ENCODE data around the gene RASGRF1. TPM values are rescaled to one million over a fixed set of nuclear protein-coding genes. Genes with fewer than 3 reads are reported as not detected.

Gene RASGRF1
- polyA plus RNA-seq, 1 donor (not counting 4 experiments of a cell fraction or from before 2014, with no cell fraction given): 0.08 TPM

GRCh38 chr15:79058260-79058850 lies 32.2 kb downstream of the RASGRF1 start:
- dilution Hi-C loops (cut with MboI; ENCODE audit: extremely low pct_ligation_motif_present, low sequenced_read_pairs): no loop called here
- Histone ChIP-seq H2AFZ (ENCODE audit: control insufficient read depth, low read length) (no peak overlapping the region), H3K79me2 (ENCODE audit: control insufficient read depth, insufficient read depth, low read length) (no peaks in the 10 kb centered on the region)

GRCh38 chr15:79057050-79057449 lies 33.5 kb downstream of the RASGRF1 start:
- no peaks in the 10 kb centered on the region for H3K79me2 ChIP-seq (ENCODE audit: control insufficient read depth, insufficient read depth, low read length)
- H3K9me3 ChIP-seq (ENCODE audit: control insufficient read depth, low read depth, low read length): no peaks in the 10 kb centered on the region
- no peak for TF ChIP-seq CTCF (optimal IDR thresholded peaks at IDR 0.05 in 1 of 3, IDR thresholded peaks at IDR 0.05 in 1 of 3, conservative IDR thresholded peaks at IDR 0.05 in 1 of 3; ENCODE audit: extremely low read depth in 1 of 3, insufficient read depth in 2 of 3, low read length in 3 of 3)
- no peak for TF ChIP-seq EZH2 (IDR thresholded peaks at IDR 0.05; ENCODE audit: low read length)
- H3K4me2 ChIP-seq (ENCODE audit: control insufficient read depth, extremely low read depth, insufficient read depth, low read depth, low read length): no peak overlapping the region
- FAIRE-seq (no peak), DNase-seq (ENCODE audit: low read depth, low spot score) (no peak)
- H3K4me3 ChIP-seq (ENCODE audit: control insufficient read depth in 2 of 3, extremely low read depth in 1 of 3, insufficient read depth in 2 of 3, low read depth in 1 of 3, low read length in 3 of 3): no peak overlapping the region
- H3K27me3 ChIP-seq (ENCODE audit: control insufficient read depth, extremely low read depth, insufficient read depth, low read length): peaks cover 3% of the 10 kb centered on the region
- dilution Hi-C loops (cut with MboI; ENCODE audit: extremely low pct_ligation_motif_present, low sequenced_read_pairs): no loop called here
- H2AFZ ChIP-seq (ENCODE audit: control insufficient read depth, low read length): no peak overlapping the region
- H4K20me1 ChIP-seq (ENCODE audit: control insufficient read depth, extremely low read depth, insufficient read depth, low read length): no peaks in the 10 kb centered on the region
- no peaks in the 10 kb centered on the region for H3K4me1 ChIP-seq (ENCODE audit: control insufficient read depth, extremely low read depth, insufficient read depth, low read length)
- H3K9me1 ChIP-seq (ENCODE audit: control insufficient read depth, extremely low read depth, insufficient read depth, low read length): no peaks in the 10 kb centered on the region
- no peaks in the 10 kb centered on the region for H3K36me3 ChIP-seq (ENCODE audit: control insufficient read depth in 2 of 2, extremely low read depth in 1 of 2, insufficient read depth in 2 of 2, low read length in 2 of 2)
- H3K9ac ChIP-seq (ENCODE audit: control insufficient read depth, extremely low read depth, insufficient read depth, low read length): no peak overlapping the region
- no peak overlapping the region for H3K27ac ChIP-seq (ENCODE audit: control insufficient read depth, insufficient read depth, low read length)

More at GRCh38 chr15:79058260-79058850, 32.2 kb downstream of the RASGRF1 start:
- no peaks in the 10 kb centered on the region for H4K20me1 ChIP-seq (ENCODE audit: control insufficient read depth, extremely low read depth, insufficient read depth, low read length)
- H3K27me3 ChIP-seq (ENCODE audit: control insufficient read depth, extremely low read depth, insufficient read depth, low read length): peaks cover 3% of the 10 kb centered on the region
- FAIRE-seq (no peak), DNase-seq (ENCODE audit: low read depth, low spot score) (no peak)
- no peaks in the 10 kb centered on the region for H3K36me3 ChIP-seq (ENCODE audit: control insufficient read depth in 2 of 2, extremely low read depth in 1 of 2, insufficient read depth in 2 of 2, low read length in 2 of 2)
- no peak overlapping the region for H3K27ac ChIP-seq (ENCODE audit: control insufficient read depth, insufficient read depth, low read length)
- no peak overlapping the region for H3K4me2 ChIP-seq (ENCODE audit: control insufficient read depth, extremely low read depth, insufficient read depth, low read depth, low read length)
- no peaks in the 10 kb centered on the region for H3K4me1 ChIP-seq (ENCODE audit: control insufficient read depth, extremely low read depth, insufficient read depth, low read length)
- no peaks in the 10 kb centered on the region for H3K9me1 ChIP-seq (ENCODE audit: control insufficient read depth, extremely low read depth, insufficient read depth, low read length)
- no peak overlapping the region for H3K9ac ChIP-seq (ENCODE audit: control insufficient read depth, extremely low read depth, insufficient read depth, low read length)
- no peaks in the 10 kb centered on the region for H3K9me3 ChIP-seq (ENCODE audit: control insufficient read depth, low read depth, low read length)
- H3K4me3 ChIP-seq (ENCODE audit: control insufficient read depth in 2 of 3, extremely low read depth in 1 of 3, insufficient read depth in 2 of 3, low read depth in 1 of 3, low read length in 3 of 3): no peak overlapping the region
- TF ChIP-seq EZH2 (IDR thresholded peaks at IDR 0.05; ENCODE audit: low read length) (no peak), CTCF (optimal IDR thresholded peaks at IDR 0.05 in 1 of 3, IDR thresholded peaks at IDR 0.05 in 1 of 3, conservative IDR thresholded peaks at IDR 0.05 in 1 of 3; ENCODE audit: extremely low read depth in 1 of 3, insufficient read depth in 2 of 3, low read length in 3 of 3) (no peak)
